GM21381 (cell line): ENCODE results near the gene CDCP1.
A peak's percentile ranks its signal among the peaks of the same experiment; 100 is the strongest.

Experiments
- ATAC-seq: cut with Tn5 transposase; IDR thresholded peaks from one replicate; pipeline ENCODE4 v1.9.1; 2021; ENCODE audit warnings: mild to moderate bottlenecking, moderate library complexity; ENCODE audit not compliant: unreplicated experiment

The CDCP1 gene

GRCh38 chr3:45139372-45140140 lies 6.6 kb downstream of the CDCP1 start:
- ATAC-seq, result no peak

DNA sequence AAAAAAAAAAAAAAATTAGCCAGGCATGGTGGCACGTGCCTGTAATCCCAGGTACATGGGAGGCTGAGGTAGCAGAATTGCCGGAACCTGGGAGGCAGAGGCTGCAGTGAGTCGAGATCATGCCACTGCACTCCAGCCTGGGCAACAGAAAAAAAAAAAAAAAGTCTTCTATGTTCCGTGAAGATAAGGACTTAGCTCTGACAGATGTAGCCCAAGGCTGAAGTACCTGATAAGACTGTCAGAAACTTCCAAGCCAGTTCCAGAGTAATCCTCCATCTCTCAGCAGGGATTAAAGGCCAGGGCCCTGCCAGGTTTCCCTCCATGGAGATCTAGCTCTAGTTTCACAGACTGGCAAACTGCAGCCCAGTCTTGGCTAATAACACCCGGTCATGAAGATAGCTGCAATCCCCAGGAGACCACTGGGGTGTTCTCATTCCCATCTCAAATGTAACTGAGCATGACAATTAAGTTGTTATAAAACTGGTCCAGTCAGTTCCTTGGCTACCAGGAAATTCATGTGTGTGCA lies 8.5 kb downstream of the CDCP1 start:
- no peak for ATAC-seq

- no peak for ATAC-seq
Observed at GRCh38 chr3:45135959-45136358, 10.2 kb downstream of the CDCP1 start.

DNA sequence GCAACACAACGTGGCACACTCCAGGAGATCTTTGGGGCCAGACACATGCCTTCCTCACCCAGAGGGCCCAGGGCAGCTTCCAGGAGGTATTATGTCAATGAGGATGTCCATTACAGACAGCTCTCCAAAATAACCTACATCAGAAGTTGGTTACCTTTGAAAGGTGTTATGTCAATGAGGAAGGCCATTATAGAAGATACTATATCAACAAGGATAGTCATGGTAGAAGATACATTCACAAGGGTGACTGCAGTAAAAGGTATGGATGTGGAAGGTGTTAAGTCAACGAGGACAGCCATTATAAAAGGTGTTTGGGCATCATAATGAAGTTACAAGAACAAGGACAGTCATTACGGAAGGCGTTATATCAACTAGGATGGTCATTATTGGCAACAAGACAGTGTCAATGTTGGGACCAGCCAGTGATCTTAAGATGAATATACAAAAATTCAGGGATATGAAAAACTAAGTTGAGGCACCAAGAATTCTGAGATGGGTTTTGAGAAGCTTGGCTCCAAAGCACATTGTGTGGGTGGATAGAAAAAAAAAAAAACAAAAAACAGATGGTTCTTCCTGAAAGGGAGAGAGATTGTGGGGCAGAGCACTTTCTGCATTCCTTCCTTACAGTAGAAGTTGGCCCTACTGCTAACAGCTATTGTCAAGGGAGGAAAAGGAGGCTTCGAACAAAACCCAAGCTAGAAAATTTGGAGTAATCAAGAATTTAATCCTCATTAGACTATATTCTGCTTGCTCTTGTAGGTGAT lies 11.2 kb downstream of the CDCP1 start:
- no peak for ATAC-seq

- ATAC-seq, result no peak
Observed at GRCh38 chr3:45132568-45133211, 13.5 kb downstream of the CDCP1 start.

DNA sequence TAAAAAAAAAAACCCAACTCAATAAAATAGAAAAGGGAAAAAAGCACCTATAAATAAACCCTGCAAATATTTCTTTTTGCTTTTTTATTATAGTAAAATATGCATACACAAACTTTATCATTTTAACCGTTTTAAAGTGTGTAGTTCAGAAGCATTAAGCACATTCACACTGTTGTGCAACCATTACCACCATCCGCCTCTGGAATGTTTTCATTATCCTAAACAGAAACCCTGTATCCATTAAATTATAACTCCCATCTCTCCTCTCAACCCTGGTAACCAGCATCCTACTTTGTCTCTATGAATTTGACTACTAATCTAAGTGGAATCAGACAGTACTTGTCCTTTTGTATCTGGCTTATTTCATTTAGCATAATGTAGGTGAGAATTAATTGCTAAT lies 15.0 kb downstream of the CDCP1 start:
- no peak for ATAC-seq

GRCh38 chr3:45130476-45130875 lies 15.7 kb downstream of the CDCP1 start:
- no peak for ATAC-seq

GRCh38 chr3:45128950-45129349 lies 17.2 kb downstream of the CDCP1 start:
- no peak for ATAC-seq

GRCh38 chr3:45127130-45127822 lies 18.9 kb downstream of the CDCP1 start:
- ATAC-seq, result no peak

DNA sequence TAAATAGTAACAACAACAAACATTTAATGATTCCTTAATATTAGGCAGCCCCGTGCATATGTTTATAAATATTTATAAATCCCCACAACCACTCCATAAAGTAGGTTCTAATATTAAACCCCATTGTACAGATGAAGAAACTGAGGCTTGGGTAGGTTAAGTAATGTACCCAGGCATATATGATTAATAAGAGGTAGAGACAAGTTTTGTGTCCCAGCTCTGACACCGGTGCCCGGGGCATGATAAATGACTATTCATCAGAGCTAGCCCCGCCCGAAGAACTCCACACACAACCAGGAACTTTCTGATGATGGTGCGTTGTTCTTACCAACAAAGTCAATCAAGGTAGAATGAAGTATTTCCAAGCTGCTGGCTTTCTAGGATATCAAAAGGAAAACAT lies 19.4 kb downstream of the CDCP1 start:
- ATAC-seq, result no peak

- ATAC-seq, result no peak
Observed at GRCh38 chr3:45125550-45126026, 20.6 kb downstream of the CDCP1 start.

GRCh38 chr3:45124956-45125355 lies 21.2 kb downstream of the CDCP1 start:
- no peak for ATAC-seq

- no peak for ATAC-seq
Observed at GRCh38 chr3:45124352-45124751, 21.8 kb downstream of the CDCP1 start.

DNA sequence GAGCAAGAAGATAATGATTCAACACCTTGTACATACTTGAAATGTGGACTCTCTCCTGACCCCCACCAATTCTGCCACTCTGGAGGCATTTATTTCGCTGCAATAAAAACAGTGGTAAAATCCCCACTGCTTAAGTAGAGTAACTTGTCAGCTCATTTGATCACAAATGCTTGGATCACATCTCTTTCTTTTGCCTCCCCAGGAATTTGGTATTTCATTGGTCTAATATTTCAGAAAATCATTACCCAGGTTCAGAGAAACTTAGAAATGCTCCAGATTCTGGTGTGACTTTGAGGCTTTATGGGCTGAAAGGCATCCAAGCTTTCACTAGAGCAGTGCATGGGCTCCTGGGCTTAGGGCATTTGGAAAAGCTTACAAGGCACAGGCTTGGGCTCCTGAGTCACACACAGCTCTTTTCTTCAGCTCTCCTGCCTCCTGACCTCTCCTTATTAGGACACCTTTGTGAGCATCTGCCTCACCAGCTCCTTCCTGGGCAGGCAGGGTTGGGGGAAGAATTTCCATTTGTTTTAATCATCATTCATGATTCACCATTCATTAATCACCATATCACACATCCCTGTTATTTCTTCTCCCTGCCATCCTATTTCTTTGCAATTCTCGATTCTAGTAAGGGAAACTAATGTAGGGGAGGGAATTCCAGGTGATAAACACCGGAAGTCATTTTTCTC lies 22.5 kb downstream of the CDCP1 start:
- no peak for ATAC-seq

DNA sequence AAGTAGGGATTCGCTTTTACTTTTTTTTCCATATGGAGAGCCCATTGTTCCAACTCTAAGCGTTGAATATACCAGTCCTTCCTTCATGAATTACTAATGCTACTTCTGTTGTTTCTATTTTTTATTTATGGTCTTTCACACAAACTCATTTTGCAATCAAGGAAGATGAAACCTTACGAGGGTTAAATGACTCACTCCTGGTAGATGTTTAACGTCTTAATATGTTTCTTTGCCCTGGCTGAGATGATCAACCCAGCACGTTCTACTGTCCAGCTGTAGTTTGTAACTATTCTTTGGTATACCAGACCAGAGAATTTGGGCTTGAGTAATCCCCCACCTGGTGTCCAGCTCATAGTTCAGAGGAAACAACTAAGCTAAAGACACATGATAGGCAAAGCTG lies 23.1 kb downstream of the CDCP1 start:
- ATAC-seq, result peak; percentile 69

- ATAC-seq, result no peak
Observed at GRCh38 chr3:45120359-45121158, 25.6 kb downstream of the CDCP1 start.

DNA sequence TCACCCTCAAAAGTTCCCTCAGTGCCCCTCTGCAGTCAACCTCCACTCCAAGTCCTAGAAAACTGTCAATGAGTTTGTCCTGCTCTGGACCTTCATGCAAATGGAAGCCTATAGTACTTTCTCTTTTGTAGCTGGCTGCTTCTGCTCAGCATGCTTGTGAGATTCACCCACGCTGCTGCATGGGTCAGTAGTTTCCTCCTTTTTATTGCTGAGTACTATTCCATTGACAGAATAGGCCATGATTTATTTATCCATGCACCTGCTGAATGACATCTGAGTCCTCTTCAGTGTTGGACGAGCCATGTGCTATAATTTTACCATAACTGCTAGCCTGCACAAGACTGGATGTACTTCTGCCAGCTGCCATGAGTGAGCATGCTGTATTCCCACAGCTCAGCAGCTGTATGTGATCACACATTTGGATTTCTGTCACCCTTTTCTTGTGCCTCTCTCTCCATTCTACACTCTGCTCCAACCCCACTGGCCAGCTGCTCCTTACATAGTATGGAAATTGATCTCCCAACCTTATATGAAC lies 26.3 kb downstream of the CDCP1 start:
- ATAC-seq, result no peak

DNA sequence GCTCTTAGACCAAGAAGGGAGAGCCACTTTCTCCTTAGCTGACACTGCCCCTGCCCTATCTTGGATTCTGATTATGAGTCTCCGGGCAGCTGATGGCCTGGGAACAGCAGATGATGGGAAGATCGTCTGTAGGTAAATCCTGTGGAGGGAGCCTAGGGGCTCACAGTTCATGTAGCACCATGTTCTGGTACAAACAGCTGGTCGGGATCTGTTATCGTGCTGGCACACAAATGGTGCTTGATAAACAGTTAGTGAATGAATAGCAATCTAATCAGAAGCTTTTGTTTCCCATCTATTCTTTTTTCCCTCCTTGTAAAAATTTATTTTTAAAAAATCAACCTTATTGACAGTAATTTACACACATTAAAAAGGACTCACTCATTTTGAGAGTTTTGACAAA lies 26.8 kb downstream of the CDCP1 start:
- no peak for ATAC-seq

GRCh38 chr3:45118615-45119071 lies 27.5 kb downstream of the CDCP1 start:
- no peak for ATAC-seq
